ENCODE measurements around the gene CRACR2A. TPM values are rescaled to one million over a fixed set of nuclear protein-coding genes. Genes with fewer than 3 reads are reported as not detected.
A peak's percentile ranks its signal among the peaks of the same experiment; 100 is the strongest.

Gene CRACR2A, protein sequence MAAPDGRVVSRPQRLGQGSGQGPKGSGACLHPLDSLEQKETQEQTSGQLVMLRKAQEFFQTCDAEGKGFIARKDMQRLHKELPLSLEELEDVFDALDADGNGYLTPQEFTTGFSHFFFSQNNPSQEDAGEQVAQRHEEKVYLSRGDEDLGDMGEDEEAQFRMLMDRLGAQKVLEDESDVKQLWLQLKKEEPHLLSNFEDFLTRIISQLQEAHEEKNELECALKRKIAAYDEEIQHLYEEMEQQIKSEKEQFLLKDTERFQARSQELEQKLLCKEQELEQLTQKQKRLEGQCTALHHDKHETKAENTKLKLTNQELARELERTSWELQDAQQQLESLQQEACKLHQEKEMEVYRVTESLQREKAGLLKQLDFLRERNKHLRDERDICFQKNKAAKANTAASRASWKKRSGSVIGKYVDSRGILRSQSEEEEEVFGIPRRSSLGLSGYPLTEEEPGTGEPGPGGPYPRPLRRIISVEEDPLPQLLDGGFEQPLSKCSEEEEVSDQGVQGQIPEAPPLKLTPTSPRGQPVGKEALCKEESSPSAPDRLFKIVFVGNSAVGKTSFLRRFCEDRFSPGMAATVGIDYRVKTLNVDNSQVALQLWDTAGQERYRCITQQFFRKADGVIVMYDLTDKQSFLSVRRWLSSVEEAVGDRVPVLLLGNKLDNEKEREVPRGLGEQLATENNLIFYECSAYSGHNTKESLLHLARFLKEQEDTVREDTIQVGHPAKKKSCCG
- total RNA-seq = 10 to 100 TPM in 1 of 2 donors, 1 to 10 TPM in 1; 6.8 to 10.2 TPM
- polyA plus RNA-seq = 1 to 10 TPM; 1.4 to 4.1 TPM
- long read RNA-seq, donor 1 = 0 reads
- long read RNA-seq, donor 2 = 0 reads
- long read RNA-seq, donor 3 = 0 reads
- long read RNA-seq, donor 4 = 0 reads
- long read RNA-seq, donor 5, partial matches to known transcripts = 0 of 1 reads
- long read RNA-seq, donor 5, other reads (novel, unspliced or antisense) = 0 of 1 reads

DNA sequence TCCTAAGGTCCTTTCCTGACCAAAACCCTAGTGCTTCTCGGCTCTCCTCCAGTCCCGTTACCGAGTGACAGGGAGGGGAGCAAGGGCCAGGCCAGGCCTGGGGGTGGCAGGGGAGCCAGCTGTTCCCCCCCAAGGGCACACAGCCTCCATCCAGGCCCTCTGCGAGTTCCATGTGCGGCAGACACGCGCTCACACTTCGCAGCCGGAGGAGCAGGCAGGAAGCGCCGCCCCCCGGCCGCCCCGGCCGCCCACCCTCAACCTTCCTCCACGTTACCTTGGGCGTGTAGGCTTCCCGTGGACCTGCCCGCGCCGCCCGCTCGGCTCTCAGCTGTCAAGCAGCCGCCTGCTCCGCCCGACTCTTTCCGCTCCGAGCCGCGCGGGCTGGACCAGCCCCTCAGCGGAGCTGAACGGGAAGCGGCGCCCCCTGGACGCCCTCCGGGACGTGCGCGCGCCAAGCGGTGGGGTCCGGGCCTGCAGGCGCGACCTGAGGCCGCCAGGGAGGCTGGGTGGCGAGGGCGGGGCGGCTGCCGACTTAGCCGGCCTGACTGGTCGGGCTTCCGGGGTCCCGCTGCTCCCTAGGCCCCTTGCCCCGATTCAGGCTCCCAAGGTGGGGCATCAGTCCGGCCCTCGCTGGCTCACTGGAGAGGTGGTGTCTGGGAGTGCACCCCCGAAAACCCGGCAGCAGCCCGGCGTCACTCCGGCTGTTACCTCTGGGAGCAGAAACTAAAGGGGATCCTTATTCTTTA, at the start of gene CRACR2A:
TSS of gene CRACR2A (minus strand) at position 369 of the 746 bp plus-strand sequence. CDS start 56,110 bp downstream, outside the sequence.
- peak; percentile 18 for TF ChIP-seq CTCF (IDR thresholded peaks at IDR 0.05; ENCODE audit: control extremely low read depth, extremely low read depth)
- peak; percentile 69 to 82 (median 80) for DNase-seq
- peak; percentile 85 for ATAC-seq (ENCODE audit: insufficient read depth, low FRiP score)
- no peaks in the 10 kb centered on the region for H3K9me3 ChIP-seq (ENCODE audit: control insufficient read depth in 4 of 4, insufficient read depth in 3 of 4, low read length in 3 of 4)
- peak within 1 kb of the TSS; percentile 34 to 75 for H3K27ac ChIP-seq (ENCODE audit: low read depth in 1 of 2, low read length in 1 of 2)
- H3K4me3 ChIP-seq = peak within 1 kb of the TSS; percentile 26
- H3K36me3 ChIP-seq (ENCODE audit: control insufficient read depth in 4 of 4, insufficient read depth in 4 of 4, low read length in 4 of 4) = no peaks in the 10 kb centered on the region
- peaks cover 0 to 15% (median 6%) of the 10 kb centered on the region in 5 donors for H3K4me1 ChIP-seq (ENCODE audit: control insufficient read depth in 5 of 5, insufficient read depth in 5 of 5, low read length in 5 of 5)
- H3K9ac ChIP-seq (ENCODE audit: insufficient read depth in 1 of 2, low read length in 2 of 2) = peak within 1 kb of the TSS in 1 of 2 donors; percentile 23
- H3K27me3 ChIP-seq (ENCODE audit: control insufficient read depth in 3 of 3, insufficient read depth in 3 of 3, low read length in 2 of 3) = no peaks in the 10 kb centered on the region
- WGBS, 2 donors = 1 to 4% methylated on average over 54 to 62 of the region's 62 CpGs

DNA sequence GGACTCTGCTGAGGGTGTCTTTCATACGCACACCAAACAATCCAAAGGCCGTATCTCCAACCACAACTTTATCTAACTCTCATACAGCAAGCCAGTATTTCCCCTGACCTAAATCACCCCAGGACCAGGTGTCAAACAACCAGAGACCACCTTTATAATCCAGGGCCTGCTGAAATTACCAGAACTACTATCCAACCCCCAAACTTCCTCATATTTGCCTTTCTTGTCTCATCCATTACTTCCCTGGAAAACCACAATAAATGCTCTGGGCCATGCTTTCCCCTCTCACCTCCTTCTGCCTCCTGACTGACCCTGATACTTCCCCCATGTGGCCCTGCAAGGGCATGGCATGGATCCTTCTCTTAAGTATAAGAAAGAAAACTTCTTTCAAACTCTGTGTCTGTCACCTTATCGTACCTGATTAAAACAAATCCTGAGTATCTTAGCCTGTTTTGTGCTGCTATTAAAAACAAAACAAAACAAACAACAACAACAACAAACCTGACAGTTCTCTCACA, 44.7 kb upstream of the CRACR2A start:
- whole genome bisulfite sequencing, 2 donors = 58 to 82% methylated on average over 3 of the region's 3 CpGs

More for the DNA sequence above, 44.7 kb upstream of the CRACR2A start:
- DNase-seq (no peak), ATAC-seq (ENCODE audit: insufficient read depth, low FRiP score) (no peak)
- Histone ChIP-seq H3K27ac (ENCODE audit: low read depth in 1 of 2, low read length in 1 of 2) (no peak overlapping the region), H3K9me3 (ENCODE audit: control insufficient read depth in 4 of 4, insufficient read depth in 3 of 4, low read length in 3 of 4) (no peaks in the 10 kb centered on the region), H3K9ac (ENCODE audit: insufficient read depth in 1 of 2, low read length in 2 of 2) (no peak overlapping the region), H3K4me1 (ENCODE audit: control insufficient read depth in 5 of 5, insufficient read depth in 5 of 5, low read length in 5 of 5) (no peaks in the 10 kb centered on the region), H3K4me3 (no peak overlapping the region), H3K27me3 (ENCODE audit: control insufficient read depth in 3 of 3, insufficient read depth in 3 of 3, low read length in 2 of 3) (no peaks in the 10 kb centered on the region), H3K36me3 (ENCODE audit: control insufficient read depth in 4 of 4, insufficient read depth in 4 of 4, low read length in 4 of 4) (peaks cover 0 to 4% (median under 1%) of the 10 kb centered on the region in 4 donors)
- TF ChIP-seq CTCF (IDR thresholded peaks at IDR 0.05; ENCODE audit: control extremely low read depth, extremely low read depth) = no peak
